Activated gamma-delta T cell treated with anti-CD3 and anti-CD28 coated beads, Interleukin-2, amount 50 U/mL, for 16 hours (primary cell): Measurements from ENCODE around the gene GJC3.
"Not testable (repeated sequence)": the region's sequence is repeated elsewhere in the genome, so short reads cannot be mapped to it uniquely, and the experiment has no call there.

Source experiments
- DNase-seq: peaks from one replicate; pipeline ENCODE4 v3.0.0-alpha.2; 2020; ENCODE audit warnings: low read depth

Gene GJC3

GRCh38 chr7:99929730-99930053, 272 bp upstream of the GJC3 start:
- DNase-seq, result no peak

GRCh38 chr7:99928188-99928587, 1.2 kb downstream of the GJC3 start:
- no peak for DNase-seq

GRCh38 chr7:99927536-99927935, 1.9 kb downstream of the GJC3 start:
- no peak for DNase-seq

GRCh38 chr7:99926321-99926720, 3.1 kb downstream of the GJC3 start:
- DNase-seq, result no peak

GRCh38 chr7:99923200-99923599, 6.2 kb downstream of the GJC3 start:
- no peak for DNase-seq

GRCh38 chr7:99920149-99920548, 9.3 kb downstream of the GJC3 start:
- no peak for DNase-seq

GRCh38 chr7:99919814-99920112, 9.7 kb downstream of the GJC3 start:
- DNase-seq, result no peak

GRCh38 chr7:99918959-99919813, 10.2 kb downstream of the GJC3 start, which contains the start of gene TRIM4:
Gene TRIM4 (minus strand): TSS chr7:99919530. CDS start chr7:99919401, 129 bp downstream.
- DNase-seq, result peak; percentile 85

- DNase-seq, result no peak
These were observed 18.4 kb downstream of the GJC3 start for GRCh38 chr7:99910976-99911375.

- DNase-seq, result no peak
These were observed 27.8 kb downstream of the GJC3 start for GRCh38 chr7:99901581-99901980.

- no peak for DNase-seq
These were observed 29.4 kb downstream of the GJC3 start for GRCh38 chr7:99899830-99900519.

- DNase-seq, result no peak
These were observed 30.6 kb downstream of the GJC3 start for GRCh38 chr7:99898836-99899235.

- no peak for DNase-seq
These were observed 31.4 kb downstream of the GJC3 start for GRCh38 chr7:99898023-99898357.

GRCh38 chr7:99897322-99898022, 31.9 kb downstream of the GJC3 start:
- no peak for DNase-seq

GRCh38 chr7:99894738-99895137, 34.7 kb downstream of the GJC3 start:
- DNase-seq, result no peak

GRCh38 chr7:99893280-99893679, 36.1 kb downstream of the GJC3 start:
- no peak for DNase-seq

- DNase-seq, result not testable (repeated sequence)
These were observed 39.1 kb downstream of the GJC3 start for GRCh38 chr7:99890348-99890747.

- not testable (repeated sequence) for DNase-seq
These were observed 41.1 kb downstream of the GJC3 start for GRCh38 chr7:99888366-99888765.

- DNase-seq, result no peak
These were observed 48.0 kb downstream of the GJC3 start for GRCh38 chr7:99881370-99881769.

GRCh38 chr7:99876933-99877332, 52.5 kb downstream of the GJC3 start, which contains the start of gene OR2AE1:
Gene OR2AE1 (minus strand): TSS chr7:99877033. CDS start chr7:99877033, 0 bp downstream.
- DNase-seq, result no peak

GRCh38 chr7:99876491-99876890, 52.9 kb downstream of the GJC3 start:
- DNase-seq, result no peak
